ENCODE data around the gene NADSYN1.

Gene NADSYN1

GRCh38 chr11:71505001-71505400 lies 52.0 kb downstream of the NADSYN1 start:
- Histone ChIP-seq H3F3A (ENCODE audit: insufficient read depth) (no peaks in the 10 kb centered on the region), H3K36me3 (ENCODE audit: low read length) (no peaks in the 10 kb centered on the region), H3K9me2 (replicated peaks; ENCODE audit: insufficient read depth, low read length) (no peaks in the 10 kb centered on the region), H3K79me2 (ENCODE audit: insufficient read depth, low read length) (no peaks in the 10 kb centered on the region), H3K9me3 (ENCODE audit: insufficient read depth, low read length) (no peaks in the 10 kb centered on the region; the same call in 1 of the 2 replicates), H2AFZ (ENCODE audit: low read depth, low read length, severe bottlenecking) (no peak overlapping the region), H3K27ac (ENCODE audit: low read depth, low read length) (no peak overlapping the region), H3K4me3 (ENCODE audit: insufficient read depth, low read length, poor library complexity, severe bottlenecking) (no peak overlapping the region), H3K27me3 (ENCODE audit: low read length) (no peaks in the 10 kb centered on the region), H3K4me2 (ENCODE audit: low read depth, low read length, poor library complexity, severe bottlenecking) (no peak overlapping the region), H3K9ac (ENCODE audit: low read length) (no peak overlapping the region), H4K20me1 (ENCODE audit: low read depth, low read length) (no peaks in the 10 kb centered on the region)
- TF ChIP-seq EZH2phosphoT487 (conservative IDR thresholded peaks at IDR 0.05; ENCODE audit: low read length) = no peak
- no peak for TF ChIP-seq CTCF (IDR thresholded peaks at IDR 0.05; ENCODE audit: insufficient read depth, low read length, poor library complexity, severe bottlenecking)

GRCh38 chr11:71505781-71506180 lies 52.8 kb downstream of the NADSYN1 start:
- Histone ChIP-seq H3K9ac (ENCODE audit: low read length) (no peak overlapping the region), H3K79me2 (ENCODE audit: insufficient read depth, low read length) (no peaks in the 10 kb centered on the region), H3K4me2 (ENCODE audit: low read depth, low read length, poor library complexity, severe bottlenecking) (no peak overlapping the region), H2AFZ (ENCODE audit: low read depth, low read length, severe bottlenecking) (no peak overlapping the region), H3K9me3 (ENCODE audit: insufficient read depth, low read length) (no peaks in the 10 kb centered on the region; the same call in 1 of the 2 replicates), H4K20me1 (ENCODE audit: low read depth, low read length) (no peaks in the 10 kb centered on the region), H3K36me3 (ENCODE audit: low read length) (no peaks in the 10 kb centered on the region), H3K9me2 (replicated peaks; ENCODE audit: insufficient read depth, low read length) (no peaks in the 10 kb centered on the region), H3F3A (ENCODE audit: insufficient read depth) (no peaks in the 10 kb centered on the region), H3K27ac (ENCODE audit: low read depth, low read length) (no peak overlapping the region), H3K27me3 (ENCODE audit: low read length) (no peaks in the 10 kb centered on the region), H3K4me3 (ENCODE audit: insufficient read depth, low read length, poor library complexity, severe bottlenecking) (no peak overlapping the region)
- no peak for TF ChIP-seq EZH2phosphoT487 (conservative IDR thresholded peaks at IDR 0.05; ENCODE audit: low read length)
- TF ChIP-seq CTCF (IDR thresholded peaks at IDR 0.05; ENCODE audit: insufficient read depth, low read length, poor library complexity, severe bottlenecking) = no peak

GRCh38 chr11:71507102-71507501 lies 54.1 kb downstream of the NADSYN1 start:
- Histone ChIP-seq H2AFZ (ENCODE audit: low read depth, low read length, severe bottlenecking) (no peak overlapping the region), H3K4me3 (ENCODE audit: insufficient read depth, low read length, poor library complexity, severe bottlenecking) (no peak overlapping the region), H3K27ac (ENCODE audit: low read depth, low read length) (no peak overlapping the region), H3K36me3 (ENCODE audit: low read length) (no peaks in the 10 kb centered on the region), H3F3A (ENCODE audit: insufficient read depth) (no peaks in the 10 kb centered on the region), H3K9me3 (ENCODE audit: insufficient read depth, low read length) (no peaks in the 10 kb centered on the region; the same call in 1 of the 2 replicates), H3K27me3 (ENCODE audit: low read length) (no peaks in the 10 kb centered on the region), H3K4me2 (ENCODE audit: low read depth, low read length, poor library complexity, severe bottlenecking) (no peak overlapping the region), H4K20me1 (ENCODE audit: low read depth, low read length) (no peaks in the 10 kb centered on the region), H3K79me2 (ENCODE audit: insufficient read depth, low read length) (no peaks in the 10 kb centered on the region), H3K9me2 (replicated peaks; ENCODE audit: insufficient read depth, low read length) (no peaks in the 10 kb centered on the region), H3K9ac (ENCODE audit: low read length) (no peak overlapping the region)
- TF ChIP-seq CTCF (IDR thresholded peaks at IDR 0.05; ENCODE audit: insufficient read depth, low read length, poor library complexity, severe bottlenecking) = no peak

Measured in SU-DHL-6 (cell line).